BLaER1 treated with 17β-estradiol and CSF1 and Interleukin-3, amounts not matched to agents 10 nM and 100 nM (cell line): ENCODE measurements around the gene ZNF518A.
"Not testable (repeated sequence)": the region's sequence is repeated elsewhere in the genome, so short reads cannot be mapped to it uniquely, and the experiment has no call there.

ENCODE experiments used
- H3K27ac ChIP-seq, 11 experiments: shearing (Covaris generic); formaldehyde crosslinking; 2 replicates each; pipeline ENCODE4 v1.8.1; 2022
- H3K27me3 ChIP-seq, 11 experiments: shearing (Covaris generic); formaldehyde crosslinking; 2 replicates each; pipeline ENCODE4 v1.8.1; 2022
- H3K36me3 ChIP-seq, 11 experiments: shearing (Covaris generic); formaldehyde crosslinking; 2 replicates each; pipeline ENCODE4 v1.8.1; 2022
- H3K4me1 ChIP-seq, 10 experiments: shearing (Covaris generic); formaldehyde crosslinking; 2 replicates each; pipeline ENCODE4 v1.8.1; 2022
- H3K4me2 ChIP-seq, 11 experiments: shearing (Covaris generic); formaldehyde crosslinking; 2 replicates each; pipeline ENCODE4 v1.8.1; 2022
- H3K4me3 ChIP-seq, 10 experiments: shearing (Covaris generic); formaldehyde crosslinking; 2 replicates each; pipeline ENCODE4 v1.8.1; 2022
- H3K9ac ChIP-seq, 11 experiments: shearing (Covaris generic); formaldehyde crosslinking; 2 replicates each; pipeline ENCODE4 v1.8.1; 2022
- H3K9me3 ChIP-seq, 11 experiments: shearing (Covaris generic); formaldehyde crosslinking; replicated peaks in 1 of 11; 2 replicates each; pipeline ENCODE4 v1.8.1; 2022
- H4K20me1 ChIP-seq, 11 experiments: shearing (Covaris generic); formaldehyde crosslinking; 2 replicates each; pipeline ENCODE4 v1.8.1; 2022
- Cebpa-rat ChIP-seq, 11 experiments: shearing (Covaris generic); IDR thresholded peaks; 2 replicates each; pipeline ENCODE4 v1.8.1; 2022

ZNF518A gene

GRCh38 chr10:96168546-96168945, 38.4 kb downstream of the ZNF518A start:
- Histone ChIP-seq H3K4me1 (peaks cover 0 to 26% (median 21%) of the 10 kb centered on the region in 10 experiments; a peak in 14 of 20 replicates), H3K9ac (no peak overlapping the region), H4K20me1 (no peaks in the 10 kb centered on the region), H3K27me3 (no peaks in the 10 kb centered on the region), H3K36me3 (peaks cover 0 to 23% (median 12%) of the 10 kb centered on the region in 11 experiments; a peak in 10 of 22 replicates), H3K27ac (no peak overlapping the region), H3K4me3 (no peak overlapping the region; a peak in 1 of 20 replicates), H3K9me3 (peaks cover 64 to 87% (median 75%) of the 10 kb centered on the region in 11 experiments), H3K4me2 (no peak overlapping the region)
- TF ChIP-seq Cebpa-rat (IDR thresholded peaks at IDR 0.05) = no peak

DNA sequence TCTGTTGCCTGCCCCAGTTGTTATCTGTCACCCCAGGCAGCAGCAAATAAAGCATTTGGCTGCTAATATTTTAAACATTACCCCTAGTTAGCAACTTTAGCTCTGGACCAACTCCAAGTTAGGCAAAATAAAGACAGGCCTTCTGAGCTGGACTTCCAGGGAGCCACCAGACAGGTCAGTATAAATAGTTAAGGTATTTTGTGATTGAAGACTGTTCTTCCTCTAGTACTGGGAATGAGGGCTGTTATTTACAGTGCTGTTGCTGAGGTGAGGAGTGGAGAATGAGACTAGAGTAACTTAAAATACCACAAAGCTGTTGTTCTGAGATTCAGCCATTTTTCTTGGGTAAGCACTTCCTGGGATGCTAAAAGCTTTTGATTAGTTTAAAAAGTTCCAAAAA, 40.1 kb downstream of the ZNF518A start:
- no peak for TF ChIP-seq Cebpa-rat (IDR thresholded peaks at IDR 0.05)
- no peak overlapping the region for H3K4me3 ChIP-seq
- H3K4me2 ChIP-seq = no peak overlapping the region
- no peak overlapping the region for H3K9ac ChIP-seq
- no peak overlapping the region for H3K27ac ChIP-seq
- H3K4me1 ChIP-seq = peaks cover 0 to 9% (median 7%) of the 10 kb centered on the region in 10 experiments; a peak in 10 of 20 replicates
- H3K36me3 ChIP-seq = peaks cover 0 to 23% (median 12%) of the 10 kb centered on the region in 11 experiments; a peak in 10 of 22 replicates
- no peaks in the 10 kb centered on the region for H4K20me1 ChIP-seq
- H3K9me3 ChIP-seq = peaks cover 74 to 98% (median 84%) of the 10 kb centered on the region in 11 experiments
- H3K27me3 ChIP-seq = no peaks in the 10 kb centered on the region

DNA sequence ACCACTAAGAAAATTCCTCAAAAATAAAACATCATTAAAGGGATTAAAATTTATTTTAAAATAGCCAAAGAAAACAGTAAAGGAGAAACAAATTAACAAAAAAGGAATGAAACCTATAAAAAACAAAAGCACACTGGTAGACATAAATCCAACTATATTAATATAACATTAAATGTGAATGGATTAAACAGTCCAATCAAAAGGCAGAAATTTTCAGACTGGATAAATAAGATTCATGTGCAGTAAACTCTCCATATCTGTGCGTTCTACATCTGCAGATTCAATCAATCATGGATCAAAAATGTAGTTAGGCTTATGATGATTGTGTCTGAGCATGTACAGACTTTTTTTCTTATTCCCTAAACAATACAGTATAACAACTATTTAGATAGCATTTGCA, 42.6 kb downstream of the ZNF518A start:
- Histone ChIP-seq H3K36me3 (peaks cover 0 to 18% (median 5%) of the 10 kb centered on the region in 11 experiments; a peak in 4 of 22 replicates), H4K20me1 (no peaks in the 10 kb centered on the region), H3K4me3 (no peak overlapping the region), H3K4me1 (no peaks in the 10 kb centered on the region), H3K27me3 (no peaks in the 10 kb centered on the region), H3K9ac (no peak overlapping the region), H3K9me3 (peaks cover 70 to 95% (median 79%) of the 10 kb centered on the region in 11 experiments), H3K27ac (no peak overlapping the region), H3K4me2 (no peak overlapping the region)
- TF ChIP-seq Cebpa-rat (IDR thresholded peaks at IDR 0.05) = no peak

- Histone ChIP-seq H3K27me3 (no peaks in the 10 kb centered on the region), H3K4me2 (no peak overlapping the region), H4K20me1 (no peaks in the 10 kb centered on the region), H3K4me1 (no peaks in the 10 kb centered on the region), H3K4me3 (no peak overlapping the region), H3K9ac (no peak overlapping the region), H3K27ac (no peak overlapping the region), H3K36me3 (no peaks in the 10 kb centered on the region), H3K9me3 (peaks cover 39 to 66% (median 51%) of the 10 kb centered on the region in 11 experiments)
- TF ChIP-seq Cebpa-rat (IDR thresholded peaks at IDR 0.05) = no peak
These were observed 46.9 kb downstream of the ZNF518A start for GRCh38 chr10:96176985-96177384.

GRCh38 chr10:96188421-96188820, 58.3 kb downstream of the ZNF518A start:
- Histone ChIP-seq H3K4me3 (no peak overlapping the region), H3K9me3 (peaks cover 41 to 69% (median 52%) of the 10 kb centered on the region in 11 experiments), H4K20me1 (no peaks in the 10 kb centered on the region), H3K27ac (no peak overlapping the region), H3K4me1 (no peaks in the 10 kb centered on the region), H3K4me2 (no peak overlapping the region), H3K36me3 (peaks cover 5 to 42% (median 37%) of the 10 kb centered on the region in 11 experiments; a peak in 19 of 22 replicates), H3K9ac (no peak overlapping the region), H3K27me3 (no peaks in the 10 kb centered on the region)
- TF ChIP-seq Cebpa-rat (IDR thresholded peaks at IDR 0.05) = no peak

- no peak overlapping the region for H3K27ac ChIP-seq
- peaks cover 5 to 47% (median 40%) of the 10 kb centered on the region in 11 experiments; a peak in 19 of 22 replicates for H3K36me3 ChIP-seq
- no peaks in the 10 kb centered on the region for H4K20me1 ChIP-seq
- H3K4me1 ChIP-seq = no peaks in the 10 kb centered on the region
- no peak overlapping the region for H3K4me3 ChIP-seq
- H3K9me3 ChIP-seq = peaks cover 37 to 65% (median 48%) of the 10 kb centered on the region in 11 experiments
- no peak overlapping the region for H3K4me2 ChIP-seq
- H3K9ac ChIP-seq = no peak overlapping the region
- no peak for TF ChIP-seq Cebpa-rat (IDR thresholded peaks at IDR 0.05)
- no peaks in the 10 kb centered on the region for H3K27me3 ChIP-seq
These were observed 58.8 kb downstream of the ZNF518A start for GRCh38 chr10:96188916-96189315.

DNA sequence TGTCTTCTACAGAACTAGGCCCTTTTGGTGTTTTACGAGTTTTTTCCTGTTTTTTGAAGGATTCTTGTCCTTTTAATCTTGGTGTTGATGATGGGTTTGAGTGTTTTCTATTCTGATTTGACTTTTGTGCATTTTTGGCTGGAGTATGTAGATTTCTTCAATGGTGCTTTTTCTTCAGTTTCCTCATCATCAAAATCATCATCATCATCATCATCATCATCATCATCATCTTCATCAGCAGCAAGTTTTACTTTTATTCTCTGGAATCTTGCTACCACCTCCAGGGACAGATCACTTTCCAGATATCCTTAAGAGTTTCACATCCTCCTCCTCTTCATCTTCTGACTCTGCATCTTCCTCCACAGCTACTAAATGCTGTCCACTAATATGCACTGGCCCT, 59.4 kb downstream of the ZNF518A start:
- not testable (repeated sequence) for H3K9ac ChIP-seq, H4K20me1 ChIP-seq, H3K27ac ChIP-seq, H3K4me2 ChIP-seq, H3K4me1 ChIP-seq, H3K4me3 ChIP-seq, H3K27me3 ChIP-seq
- H3K36me3 ChIP-seq = peaks cover 5 to 53% (median 46%) of the 10 kb centered on the region in 11 experiments; a peak in 19 of 22 replicates
- H3K9me3 ChIP-seq = peaks cover 34 to 67% (median 45%) of the 10 kb centered on the region in 11 experiments

DNA sequence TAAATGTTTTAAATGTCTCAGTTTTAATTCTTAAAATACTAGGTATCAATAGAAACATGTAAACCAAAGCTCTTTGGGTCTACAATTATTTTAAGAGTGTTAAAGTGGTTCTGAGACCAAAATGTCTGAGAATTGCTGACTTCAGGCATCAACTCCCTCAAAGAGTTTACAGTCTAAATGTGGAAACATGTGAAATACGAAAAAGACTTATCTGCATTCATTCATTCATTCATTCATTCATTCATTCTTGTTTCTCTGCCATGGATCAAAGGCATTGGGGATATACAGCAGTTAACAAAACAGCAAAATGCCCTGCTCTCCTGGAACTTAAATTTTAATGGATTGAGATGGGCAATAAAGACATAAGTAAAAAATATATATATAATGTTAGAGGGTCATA, 71.4 kb downstream of the ZNF518A start:
- H3K9me3 ChIP-seq = peaks cover 0 to 3% (median 0%) of the 10 kb centered on the region in 11 experiments; a peak in 1 of 22 replicates
- H3K9ac ChIP-seq = no peak overlapping the region
- no peak overlapping the region for H3K27ac ChIP-seq
- TF ChIP-seq Cebpa-rat (IDR thresholded peaks at IDR 0.05) = no peak
- H4K20me1 ChIP-seq = no peaks in the 10 kb centered on the region
- H3K4me1 ChIP-seq = no peaks in the 10 kb centered on the region
- H3K4me2 ChIP-seq = no peak overlapping the region
- no peak overlapping the region for H3K4me3 ChIP-seq
- no peaks in the 10 kb centered on the region for H3K27me3 ChIP-seq
- H3K36me3 ChIP-seq = peaks cover 4 to 100% (median 85%) of the 10 kb centered on the region in 11 experiments; a peak in 19 of 22 replicates

- H3K4me3 ChIP-seq = no peak overlapping the region
- no peak overlapping the region for H3K27ac ChIP-seq
- H3K9me3 ChIP-seq = no peaks in the 10 kb centered on the region
- no peak for TF ChIP-seq Cebpa-rat (IDR thresholded peaks at IDR 0.05)
- peaks cover 0 to 14% (median 7%) of the 10 kb centered on the region in 10 experiments; a peak in 12 of 20 replicates for H3K4me1 ChIP-seq
- no peak overlapping the region for H3K9ac ChIP-seq
- no peaks in the 10 kb centered on the region for H4K20me1 ChIP-seq
- no peak overlapping the region for H3K4me2 ChIP-seq
- H3K27me3 ChIP-seq = no peaks in the 10 kb centered on the region
- H3K36me3 ChIP-seq = peaks cover 0 to 100% (median 60%) of the 10 kb centered on the region in 11 experiments; a peak in 19 of 22 replicates
These were observed 75.5 kb downstream of the ZNF518A start for GRCh38 chr10:96205580-96205979.

DNA sequence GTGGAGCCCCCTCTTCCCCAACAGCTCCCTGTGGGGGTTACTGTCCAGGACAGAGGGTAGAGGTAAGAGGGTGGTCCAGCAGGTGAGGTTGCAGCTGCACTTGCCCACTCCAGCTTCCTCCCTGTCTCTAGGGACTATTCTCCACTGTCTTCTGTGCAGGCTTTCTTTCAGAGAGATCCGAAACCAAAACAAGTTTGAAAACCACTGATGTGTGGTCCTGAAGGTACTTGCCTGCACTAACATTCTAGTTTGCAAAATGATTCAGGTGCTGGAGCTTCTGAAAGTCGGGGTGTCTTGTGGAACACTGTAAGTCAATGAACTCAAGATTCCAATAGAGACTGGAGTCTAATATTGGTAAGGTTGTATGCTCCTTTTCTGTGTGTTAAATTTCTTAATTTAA, 78.2 kb downstream of the ZNF518A start:
- H3K4me2 ChIP-seq = peak overlapping the region in 6 of 11 experiments; percentile 4 to 33 (median 17); a peak in 9 of 22 replicates
- no peaks in the 10 kb centered on the region; a peak in 1 of 22 replicates for H4K20me1 ChIP-seq
- H3K4me1 ChIP-seq = peaks cover 0 to 29% (median 18%) of the 10 kb centered on the region in 10 experiments; a peak in 18 of 20 replicates
- H3K36me3 ChIP-seq = peaks cover 0 to 100% (median 39%) of the 10 kb centered on the region in 11 experiments; a peak in 16 of 22 replicates
- no peak overlapping the region for H3K9ac ChIP-seq
- H3K4me3 ChIP-seq = no peak overlapping the region
- no peak overlapping the region; a peak in 1 of 22 replicates for H3K27ac ChIP-seq
- H3K9me3 ChIP-seq = no peaks in the 10 kb centered on the region
- no peak for TF ChIP-seq Cebpa-rat (IDR thresholded peaks at IDR 0.05)
- H3K27me3 ChIP-seq = no peaks in the 10 kb centered on the region
